Neural progenitor cell (in vitro differentiated cells): ENCODE data around the gene P4HA1. TPM values are rescaled to one million over a fixed set of nuclear protein-coding genes. Genes with fewer than 3 reads are reported as not detected.

Source experiments
- DNase-seq: peaks from one replicate; pipeline ENCODE4 v3.0.0-alpha.2; 2016; ENCODE audit warnings: low spot score
- H2AFZ ChIP-seq: fragments of 200-600 bp; sonication (generic); replicated peaks from 2 replicates; pipeline ENCODE4 v1.6.1; 2016; ENCODE audit warnings: antibody characterized with exemption
- H3F3A ChIP-seq: fragments of 200-600 bp; sonication (generic); 2 replicates; pipeline ENCODE4 v1.6.1; 2016; ENCODE audit warnings: antibody characterized with exemption, low read depth
- H3K27ac ChIP-seq: fragments of 200-600 bp; sonication (generic); 2 replicates; pipeline ENCODE4 v1.5.1; 2016; ENCODE audit warnings: mild to moderate bottlenecking
- H3K27me3 ChIP-seq: fragments of 200-600 bp; sonication (generic); 2 replicates; pipeline ENCODE4 v1.6.1; 2016; ENCODE audit warnings: mild to moderate bottlenecking, moderate library complexity
- H3K36me3 ChIP-seq: fragments of 200-600 bp; sonication (generic); 2 replicates; pipeline ENCODE4 v1.5.1; 2016
- H3K4me1 ChIP-seq: fragments of 200-600 bp; sonication (generic); 2 replicates; pipeline ENCODE4 v1.6.1; 2016; ENCODE audit warnings: mixed run types
- H3K4me2 ChIP-seq: fragments of 200-600 bp; sonication (generic); 2 replicates; pipeline ENCODE4 v1.6.1; 2016
- H3K4me3 ChIP-seq: fragments of 200-600 bp; sonication (generic); 2 replicates; pipeline ENCODE4 v1.5.1; 2016
- H3K79me2 ChIP-seq: fragments of 200-600 bp; sonication (generic); 2 replicates; pipeline ENCODE4 v1.6.1; 2016; ENCODE audit warnings: low read depth
- H3K9ac ChIP-seq: fragments of 200-600 bp; sonication (generic); 2 replicates; pipeline ENCODE4 v1.6.1; 2016
- H3K9me3 ChIP-seq: fragments of 200-600 bp; sonication (generic); 2 replicates; pipeline ENCODE4 v1.5.1; 2016; ENCODE audit warnings: low read depth
- H4K20me1 ChIP-seq: fragments of 200-600 bp; sonication (generic); 2 replicates; pipeline ENCODE4 v1.6.1; 2016; ENCODE audit warnings: low read depth
- H3K27ac Mint-ChIP-seq: 3 replicates; pipeline ENCODE4 v1.8.0; 2021; ENCODE audit warnings: mixed read lengths
- H3K27me3 Mint-ChIP-seq: 2 replicates; pipeline ENCODE4 v1.8.0; 2022; ENCODE audit warnings: low read depth, mild to moderate bottlenecking, inconsistent platforms, moderate library complexity, mixed read lengths; ENCODE audit not compliant: insufficient read depth
- H3K36me3 Mint-ChIP-seq: 3 replicates; pipeline ENCODE4 v1.8.0; 2021; ENCODE audit warnings: mixed read lengths
- H3K4me1 Mint-ChIP-seq: 3 replicates; pipeline ENCODE4 v1.8.0; 2021; ENCODE audit warnings: mixed read lengths
- H3K4me3 Mint-ChIP-seq: 3 replicates; pipeline ENCODE4 v1.8.0; 2021; ENCODE audit warnings: mild to moderate bottlenecking, moderate library complexity, mixed read lengths
- H3K9me3 Mint-ChIP-seq: 3 replicates; pipeline ENCODE4 v1.8.0; 2020; ENCODE audit warnings: mixed read lengths
- EZH2 ChIP-seq: fragments of 200-600 bp; sonication (generic); IDR thresholded peaks from 2 replicates; pipeline ENCODE4 v1.6.1; 2017; ENCODE audit warnings: antibody characterized with exemption, mild to moderate bottlenecking, moderate library complexity
- EZH2phosphoT487 ChIP-seq: fragments of 200-600 bp; sonication (generic); IDR thresholded peaks from 2 replicates; pipeline ENCODE4 v1.6.1; 2017; ENCODE audit warnings: antibody characterized with exemption
- total RNA-seq: library from RNA; depleted of rRNA; stranded (reverse); fragments of >200 nt; gene quantifications from 2 replicates; pipeline ENCODE4 v1.2.3, GENCODE V29; 2015; ENCODE audit warnings: low replicate concordance
- TF ChIP-seq, protein P1 (sequence below): fragments of 200-600 bp; sonication (generic); IDR thresholded peaks from 2 replicates; pipeline ENCODE4 v1.5.1; 2017; ENCODE audit warnings: antibody characterized with exemption, mild to moderate bottlenecking

The P4HA1 gene
- total RNA-seq, 1 donor from 2014 or later = 200 TPM

DNA sequence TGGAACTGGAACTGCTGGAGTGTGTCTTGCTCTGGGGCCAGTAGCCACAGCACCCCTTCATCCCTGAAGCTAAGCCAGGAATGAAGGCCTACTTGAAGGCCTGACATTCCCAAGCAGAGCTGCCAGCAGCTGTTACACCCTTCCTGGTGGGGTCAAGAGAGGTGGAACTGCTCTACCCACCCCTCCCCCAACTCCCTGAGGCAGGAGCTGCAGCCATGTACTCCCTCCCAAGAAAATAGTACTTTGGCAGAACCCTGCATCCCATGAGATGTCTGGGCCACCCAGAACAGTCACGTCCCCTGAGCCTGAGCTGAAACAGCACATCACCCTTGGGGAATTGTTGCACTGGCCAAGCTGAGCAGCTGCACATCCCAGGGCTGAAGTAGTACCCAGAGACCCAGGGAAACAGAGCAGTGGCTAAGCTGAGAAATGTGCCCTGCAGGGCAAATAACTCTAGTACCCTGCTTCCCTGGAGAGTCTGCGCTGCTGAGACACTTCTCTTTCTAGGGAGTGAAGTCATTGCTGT is 78.6 kb downstream of the P4HA1 start:
- no peaks in the 10 kb centered on the region for H3K4me1 ChIP-seq
- H3K27ac ChIP-seq = no peak overlapping the region
- peaks cover 13% of the 10 kb centered on the region for H4K20me1 ChIP-seq
- H3K4me3 ChIP-seq = no peak overlapping the region
- no peak overlapping the region for H3K4me3 Mint-ChIP-seq
- H3K4me2 ChIP-seq = no peak overlapping the region
- H3K27me3 ChIP-seq = no peaks in the 10 kb centered on the region
- H3K79me2 ChIP-seq = no peaks in the 10 kb centered on the region
- no peak overlapping the region for H2AFZ ChIP-seq
- H3K36me3 ChIP-seq = peaks cover 5% of the 10 kb centered on the region
- peaks cover 2% of the 10 kb centered on the region for H3K9me3 Mint-ChIP-seq
- no peak overlapping the region for H3K9ac ChIP-seq
- no peaks in the 10 kb centered on the region for H3K4me1 Mint-ChIP-seq
- H3F3A ChIP-seq = peaks cover 3% of the 10 kb centered on the region
- H3K9me3 ChIP-seq = no peaks in the 10 kb centered on the region
- TF ChIP-seq, protein P1, sequence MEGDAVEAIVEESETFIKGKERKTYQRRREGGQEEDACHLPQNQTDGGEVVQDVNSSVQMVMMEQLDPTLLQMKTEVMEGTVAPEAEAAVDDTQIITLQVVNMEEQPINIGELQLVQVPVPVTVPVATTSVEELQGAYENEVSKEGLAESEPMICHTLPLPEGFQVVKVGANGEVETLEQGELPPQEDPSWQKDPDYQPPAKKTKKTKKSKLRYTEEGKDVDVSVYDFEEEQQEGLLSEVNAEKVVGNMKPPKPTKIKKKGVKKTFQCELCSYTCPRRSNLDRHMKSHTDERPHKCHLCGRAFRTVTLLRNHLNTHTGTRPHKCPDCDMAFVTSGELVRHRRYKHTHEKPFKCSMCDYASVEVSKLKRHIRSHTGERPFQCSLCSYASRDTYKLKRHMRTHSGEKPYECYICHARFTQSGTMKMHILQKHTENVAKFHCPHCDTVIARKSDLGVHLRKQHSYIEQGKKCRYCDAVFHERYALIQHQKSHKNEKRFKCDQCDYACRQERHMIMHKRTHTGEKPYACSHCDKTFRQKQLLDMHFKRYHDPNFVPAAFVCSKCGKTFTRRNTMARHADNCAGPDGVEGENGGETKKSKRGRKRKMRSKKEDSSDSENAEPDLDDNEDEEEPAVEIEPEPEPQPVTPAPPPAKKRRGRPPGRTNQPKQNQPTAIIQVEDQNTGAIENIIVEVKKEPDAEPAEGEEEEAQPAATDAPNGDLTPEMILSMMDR = no peak
- TF ChIP-seq EZH2phosphoT487 (no peak), EZH2 (no peak)
- H3K36me3 Mint-ChIP-seq = peaks cover 47% of the 10 kb centered on the region
- no peaks in the 10 kb centered on the region for H3K27me3 Mint-ChIP-seq
- no peak for DNase-seq
- no peak overlapping the region for H3K27ac Mint-ChIP-seq

DNA sequence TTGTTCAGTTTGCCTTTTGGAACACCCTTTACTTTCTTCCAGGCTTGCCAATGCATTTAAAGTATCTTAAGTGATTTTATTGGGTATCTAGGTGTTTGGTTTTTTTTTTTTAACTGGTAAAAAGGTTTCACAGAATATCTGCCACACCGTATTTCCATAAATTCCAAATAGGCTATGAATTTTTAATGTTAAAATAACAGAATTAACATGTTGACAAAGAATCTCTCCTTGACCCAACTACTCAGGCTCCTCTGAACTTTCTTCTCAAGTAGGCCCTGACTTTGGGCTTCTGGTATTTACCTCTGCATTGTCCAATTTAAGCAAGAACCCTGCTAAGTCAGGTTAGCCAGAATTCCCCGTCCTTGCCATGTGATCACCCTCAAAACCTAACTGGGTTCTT is 80.9 kb downstream of the P4HA1 start:
- no peak overlapping the region for H3K27ac Mint-ChIP-seq
- no peaks in the 10 kb centered on the region for H3K27me3 Mint-ChIP-seq
- Histone ChIP-seq H4K20me1 (peaks cover 13% of the 10 kb centered on the region), H3K9me3 (no peaks in the 10 kb centered on the region), H3K79me2 (no peaks in the 10 kb centered on the region), H3F3A (peaks cover 3% of the 10 kb centered on the region), H3K4me2 (no peak overlapping the region), H3K27ac (no peak overlapping the region), H3K4me3 (no peak overlapping the region), H3K27me3 (no peaks in the 10 kb centered on the region), H2AFZ (no peak overlapping the region), H3K36me3 (peaks cover 5% of the 10 kb centered on the region), H3K9ac (no peak overlapping the region), H3K4me1 (no peaks in the 10 kb centered on the region)
- H3K4me3 Mint-ChIP-seq = no peak overlapping the region
- DNase-seq = no peak
- H3K4me1 Mint-ChIP-seq = no peaks in the 10 kb centered on the region
- TF ChIP-seq, protein P1 = no peak
- no peak for TF ChIP-seq EZH2phosphoT487
- TF ChIP-seq EZH2 = no peak
- H3K9me3 Mint-ChIP-seq = no peaks in the 10 kb centered on the region
- peaks cover 36% of the 10 kb centered on the region for H3K36me3 Mint-ChIP-seq

DNA sequence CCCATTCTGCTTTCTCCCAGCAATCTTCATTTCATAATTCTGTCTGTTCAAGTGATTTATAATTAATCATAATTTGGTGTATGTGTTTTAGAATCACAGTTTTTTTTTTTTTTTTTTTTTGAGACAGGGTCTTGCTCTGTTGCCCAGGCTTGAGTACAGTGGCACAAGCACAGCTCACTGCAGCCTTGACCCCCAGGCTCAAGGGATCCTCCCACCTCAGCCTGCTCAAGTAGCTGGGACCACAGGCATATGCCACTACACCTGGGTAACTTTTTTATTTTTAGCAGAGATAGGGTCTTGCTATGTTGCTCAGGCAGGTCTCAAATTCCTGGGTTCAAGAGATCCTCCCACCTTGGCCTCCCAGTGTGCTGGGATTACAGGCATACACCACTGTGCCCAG is 92.8 kb downstream of the P4HA1 start:
- H3K9me3 ChIP-seq = no peaks in the 10 kb centered on the region

More for the DNA sequence above, 92.8 kb downstream of the P4HA1 start:
- H3K9ac ChIP-seq = no peak overlapping the region
- peaks cover 9% of the 10 kb centered on the region for H3K36me3 ChIP-seq
- no peaks in the 10 kb centered on the region for H3K4me1 ChIP-seq
- H2AFZ ChIP-seq = no peak overlapping the region
- peaks cover 1% of the 10 kb centered on the region for H3F3A ChIP-seq
- no peaks in the 10 kb centered on the region for H3K27me3 ChIP-seq
- H4K20me1 ChIP-seq = no peaks in the 10 kb centered on the region
- no peak for DNase-seq
- H3K27ac ChIP-seq = no peak overlapping the region
- H3K4me1 Mint-ChIP-seq = no peaks in the 10 kb centered on the region
- H3K4me3 ChIP-seq = no peak overlapping the region
- H3K79me2 ChIP-seq = no peaks in the 10 kb centered on the region
- no peak overlapping the region for H3K4me3 Mint-ChIP-seq
- no peak overlapping the region for H3K27ac Mint-ChIP-seq
- H3K9me3 Mint-ChIP-seq = no peaks in the 10 kb centered on the region
- TF ChIP-seq EZH2phosphoT487 = no peak
- TF ChIP-seq, protein P1 = no peak
- TF ChIP-seq EZH2 = no peak
- peaks cover 10% of the 10 kb centered on the region for H3K36me3 Mint-ChIP-seq
- H3K4me2 ChIP-seq = no peak overlapping the region
- no peaks in the 10 kb centered on the region for H3K27me3 Mint-ChIP-seq
